ENCODE measurements around the gene WDR5. TPM values are rescaled to one million over a fixed set of nuclear protein-coding genes. Genes with fewer than 3 reads are reported as not detected.
A peak's percentile ranks its signal among the peaks of the same experiment; 100 is the strongest.

WDR5 gene
- total and polyA plus RNA-seq, 10 of the 15 experiments (the other 5 are each of a cell fraction or from before 2014, with no cell fraction given): 1.4 to 43.7 (median 33.2) TPM

- TF ChIP-seq YY1 (IDR thresholded peaks at IDR 0.05; ENCODE audit: low read depth, low read length): 0 out of 2 replicates have a peak, but pooled peaks have one; percentile 6
- TF ChIP-seq SRF (IDR thresholded peaks at IDR 0.05; ENCODE audit: low read depth in 2 of 2, low read length in 2 of 2): no peak
- TF ChIP-seq CHD1 (IDR thresholded peaks at IDR 0.05; ENCODE audit: low read depth, low read length): 0 out of 2 replicates have a peak, but pooled peaks have one; percentile 80
- TF ChIP-seq CEBPB (IDR thresholded peaks at IDR 0.05; ENCODE audit: borderline replicate concordance in 1 of 2, low read depth in 2 of 2, low read length in 2 of 2): no peak
- 0 out of 2 replicates have a peak, but pooled peaks have one; percentile 36 for TF ChIP-seq POLR2AphosphoS2 (IDR thresholded peaks at IDR 0.05; ENCODE audit: low read depth, low read length)
- TF ChIP-seq NBN (IDR thresholded peaks at IDR 0.05): peak; percentile 79; the same call in 1 of the 2 replicates
- no peak for TF ChIP-seq ZZZ3 (IDR thresholded peaks at IDR 0.05; ENCODE audit: control insufficient read depth, insufficient read length, low read depth)
- peak; percentile 60; the same call in 1 of the 2 replicates for TF ChIP-seq LARP7 (IDR thresholded peaks at IDR 0.05)
- TF ChIP-seq ZNF622 (IDR thresholded peaks at IDR 0.05): no peak
- TF ChIP-seq KDM1A (IDR thresholded peaks at IDR 0.05; ENCODE audit: borderline replicate concordance): no peak
- TF ChIP-seq MEF2B (IDR thresholded peaks at IDR 0.05; ENCODE audit: partially characterized antibody, poor library complexity, severe bottlenecking): peak; percentile 25
- no peak for TF ChIP-seq E2F8 (IDR thresholded peaks at IDR 0.05; ENCODE audit: low read depth, partially characterized antibody)
- no peak for TF ChIP-seq IRF4 (IDR thresholded peaks at IDR 0.05; ENCODE audit: low read depth, low read length)
- TF ChIP-seq PAX5 (IDR thresholded peaks at IDR 0.05; ENCODE audit: borderline replicate concordance, low read depth, low read length): no peak
- no peak for TF ChIP-seq SMAD1 (IDR thresholded peaks at IDR 0.05; ENCODE audit: low read depth, partially characterized antibody)
- TF ChIP-seq BRCA1 (IDR thresholded peaks at IDR 0.05; ENCODE audit: low read depth, low read length): no peak
- peak; percentile 90 for TF ChIP-seq ATF7 (IDR thresholded peaks at IDR 0.05; ENCODE audit: low read depth)
- no peak for TF ChIP-seq ZNF384 (IDR thresholded peaks at IDR 0.05; ENCODE audit: borderline replicate concordance, low read depth, low read length)
- no peak; the same call in 1 of the 2 replicates for TF ChIP-seq ZNF687 (IDR thresholded peaks at IDR 0.05)
- TF ChIP-seq NR2C1 (IDR thresholded peaks at IDR 0.05): no peak
- no peak for TF ChIP-seq CHD2 (IDR thresholded peaks at IDR 0.05; ENCODE audit: borderline replicate concordance, low read depth, low read length)
- no peak for TF ChIP-seq YBX1 (IDR thresholded peaks at IDR 0.05)
- no peak for TF ChIP-seq EZH2 (IDR thresholded peaks at IDR 0.05; ENCODE audit: borderline replicate concordance, control insufficient read depth, low read depth, low read length)
- TF ChIP-seq NFIC (IDR thresholded peaks at IDR 0.05; ENCODE audit: low read depth, low read length): no peak
- no peak for TF ChIP-seq STAT3 (IDR thresholded peaks at IDR 0.05; ENCODE audit: low read depth, low read length)
- no peak for TF ChIP-seq BACH1 (IDR thresholded peaks at IDR 0.05; ENCODE audit: borderline replicate concordance)
These were observed at the start of gene WDR5 (continued) for GRCh38 chr9:134135343-134136117.

Measured in GM12878 (cell line).